ENCODE data around the gene GFOD2. TPM values are rescaled to one million over a fixed set of nuclear protein-coding genes. Genes with fewer than 3 reads are reported as not detected.

GFOD2 gene
- total and polyA plus RNA-seq, 2 experiments from 2014 or later: 19.3 to 34.3 TPM

Other genes with a start within 250 kb of the GFOD2 start
- gene ATP6V0D1, start 238.2 kb downstream of the GFOD2 start, total RNA-seq (2014; rRNA removed; shearing (Covaris generic)): 68.7 and 69.4 TPM in 2 replicates
- 19.5 and 20.6 TPM in 2 replicates for gene ATP6V0D1, start 238.2 kb downstream of the GFOD2 start, polyA plus RNA-seq (2016; fragmentation: Nextera tagmentation; extraction: Ambion mirVana)
- not detected in 2 replicates for gene AGRP, start 235.8 kb downstream of the GFOD2 start, total RNA-seq (2014; rRNA removed; shearing (Covaris generic))
- gene AGRP, start 235.8 kb downstream of the GFOD2 start, polyA plus RNA-seq (2016; fragmentation: Nextera tagmentation; extraction: Ambion mirVana): not detected in 2 replicates
- gene RIPOR1, start 190.5 kb downstream of the GFOD2 start, total RNA-seq (2014; rRNA removed; shearing (Covaris generic)): 7.4 and 22.4 TPM in 2 replicates
- 6.8 and 7.6 TPM in 2 replicates for gene RIPOR1, start 190.5 kb downstream of the GFOD2 start, polyA plus RNA-seq (2016; fragmentation: Nextera tagmentation; extraction: Ambion mirVana)
- 64.5 and 81.0 TPM in 2 replicates for gene CTCF, start 156.8 kb downstream of the GFOD2 start, total RNA-seq (2014; rRNA removed; shearing (Covaris generic))
- gene CTCF, start 156.8 kb downstream of the GFOD2 start, polyA plus RNA-seq (2016; fragmentation: Nextera tagmentation; extraction: Ambion mirVana): 67.7 and 72.3 TPM in 2 replicates
- gene CARMIL2, start 74.2 kb downstream of the GFOD2 start, total RNA-seq (2014; rRNA removed; shearing (Covaris generic)): 14.0 and 17.4 TPM in 2 replicates
- gene CARMIL2, start 74.2 kb downstream of the GFOD2 start, polyA plus RNA-seq (2016; fragmentation: Nextera tagmentation; extraction: Ambion mirVana): 17.4 and 23.4 TPM in 2 replicates
- gene ACD, start 59.1 kb downstream of the GFOD2 start, total RNA-seq (2014; rRNA removed; shearing (Covaris generic)): 51.7 and 56.9 TPM in 2 replicates
- 38.7 and 41.3 TPM in 2 replicates for gene ACD, start 59.1 kb downstream of the GFOD2 start, polyA plus RNA-seq (2016; fragmentation: Nextera tagmentation; extraction: Ambion mirVana)
- gene PARD6A, start 58.4 kb downstream of the GFOD2 start, total RNA-seq (2014; rRNA removed; shearing (Covaris generic)): 15.1 and 15.7 TPM in 2 replicates
- gene PARD6A, start 58.4 kb downstream of the GFOD2 start, polyA plus RNA-seq (2016; fragmentation: Nextera tagmentation; extraction: Ambion mirVana): 9.1 and 11.1 TPM in 2 replicates
- 10.2 and 11.6 TPM in 2 replicates for gene ENKD1, start 52.6 kb downstream of the GFOD2 start, total RNA-seq (2014; rRNA removed; shearing (Covaris generic))
- 10.1 and 11.8 TPM in 2 replicates for gene ENKD1, start 52.6 kb downstream of the GFOD2 start, polyA plus RNA-seq (2016; fragmentation: Nextera tagmentation; extraction: Ambion mirVana)
- 0.87 and 8.2 TPM in 2 replicates for gene C16orf86, start 52.5 kb downstream of the GFOD2 start, total RNA-seq (2014; rRNA removed; shearing (Covaris generic))
- gene C16orf86, start 52.5 kb downstream of the GFOD2 start, polyA plus RNA-seq (2016; fragmentation: Nextera tagmentation; extraction: Ambion mirVana): 0.90 and 1.1 TPM in 2 replicates
- gene RANBP10, start 87.2 kb upstream of the GFOD2 start, total RNA-seq (2014; rRNA removed; shearing (Covaris generic)): 9.0 and 9.2 TPM in 2 replicates
- 13.6 and 18.0 TPM in 2 replicates for gene RANBP10, start 87.2 kb upstream of the GFOD2 start, polyA plus RNA-seq (2016; fragmentation: Nextera tagmentation; extraction: Ambion mirVana)
- gene TSNAXIP1, start 87.6 kb upstream of the GFOD2 start, total RNA-seq (2014; rRNA removed; shearing (Covaris generic)): 2.4 TPM in 1 of 2 replicates, not detected in the other
- 0.97 and 1.4 TPM in 2 replicates for gene TSNAXIP1, start 87.6 kb upstream of the GFOD2 start, polyA plus RNA-seq (2016; fragmentation: Nextera tagmentation; extraction: Ambion mirVana)
- 102 and 115 TPM in 2 replicates for gene THAP11, start 123.0 kb upstream of the GFOD2 start, total RNA-seq (2014; rRNA removed; shearing (Covaris generic))
- 37.3 and 39.5 TPM in 2 replicates for gene THAP11, start 123.0 kb upstream of the GFOD2 start, polyA plus RNA-seq (2016; fragmentation: Nextera tagmentation; extraction: Ambion mirVana)
- 158 and 321 TPM in 2 replicates for gene NUTF2, start 127.6 kb upstream of the GFOD2 start, total RNA-seq (2014; rRNA removed; shearing (Covaris generic))
- 373 and 391 TPM in 2 replicates for gene NUTF2, start 127.6 kb upstream of the GFOD2 start, polyA plus RNA-seq (2016; fragmentation: Nextera tagmentation; extraction: Ambion mirVana)
- gene CENPT, start 128.4 kb upstream of the GFOD2 start, total RNA-seq (2014; rRNA removed; shearing (Covaris generic)): 31.8 and 55.4 TPM in 2 replicates
- 59.2 and 63.8 TPM in 2 replicates for gene CENPT, start 128.4 kb upstream of the GFOD2 start, polyA plus RNA-seq (2016; fragmentation: Nextera tagmentation; extraction: Ambion mirVana)
- 74.2 and 98.5 TPM in 2 replicates for gene EDC4, start 153.7 kb upstream of the GFOD2 start, total RNA-seq (2014; rRNA removed; shearing (Covaris generic))
- 34.8 and 39.6 TPM in 2 replicates for gene EDC4, start 153.7 kb upstream of the GFOD2 start, polyA plus RNA-seq (2016; fragmentation: Nextera tagmentation; extraction: Ambion mirVana)
- 13.8 and 14.0 TPM in 2 replicates for gene NRN1L, start 165.6 kb upstream of the GFOD2 start, total RNA-seq (2014; rRNA removed; shearing (Covaris generic))
- gene NRN1L, start 165.6 kb upstream of the GFOD2 start, polyA plus RNA-seq (2016; fragmentation: Nextera tagmentation; extraction: Ambion mirVana): 26.1 and 33.8 TPM in 2 replicates
- gene PSKH1, start 173.9 kb upstream of the GFOD2 start, total RNA-seq (2014; rRNA removed; shearing (Covaris generic)): 22.1 and 23.9 TPM in 2 replicates
- gene PSKH1, start 173.9 kb upstream of the GFOD2 start, polyA plus RNA-seq (2016; fragmentation: Nextera tagmentation; extraction: Ambion mirVana): 8.3 and 14.3 TPM in 2 replicates
- 1.6 and 8.0 TPM in 2 replicates for gene CTRL, start 212.5 kb upstream of the GFOD2 start, total RNA-seq (2014; rRNA removed; shearing (Covaris generic))
- gene CTRL, start 212.5 kb upstream of the GFOD2 start, polyA plus RNA-seq (2016; fragmentation: Nextera tagmentation; extraction: Ambion mirVana): 12.8 and 13.0 TPM in 2 replicates
- gene PSMB10, start 217.5 kb upstream of the GFOD2 start, total RNA-seq (2014; rRNA removed; shearing (Covaris generic)): 27.5 and 35.0 TPM in 2 replicates
- 114 and 129 TPM in 2 replicates for gene PSMB10, start 217.5 kb upstream of the GFOD2 start, polyA plus RNA-seq (2016; fragmentation: Nextera tagmentation; extraction: Ambion mirVana)
- gene LCAT, start 224.8 kb upstream of the GFOD2 start, total RNA-seq (2014; rRNA removed; shearing (Covaris generic)): 17.6 and 18.9 TPM in 2 replicates
- gene LCAT, start 224.8 kb upstream of the GFOD2 start, polyA plus RNA-seq (2016; fragmentation: Nextera tagmentation; extraction: Ambion mirVana): 12.4 and 13.7 TPM in 2 replicates
- 53.0 and 56.7 TPM in 2 replicates for gene SLC12A4, start 249.3 kb upstream of the GFOD2 start, total RNA-seq (2014; rRNA removed; shearing (Covaris generic))
- gene SLC12A4, start 249.3 kb upstream of the GFOD2 start, polyA plus RNA-seq (2016; fragmentation: Nextera tagmentation; extraction: Ambion mirVana): 17.6 and 19.9 TPM in 2 replicates

Measured in GM23338 (cell line).